ENCODE data around the gene CRYBG1. TPM values are rescaled to one million over a fixed set of nuclear protein-coding genes. Genes with fewer than 3 reads are reported as not detected.

CRYBG1 gene
- 74.4 and 81.6 TPM in 2 replicates for total RNA-seq (2014; rRNA removed; shearing (Covaris generic))

DNA sequence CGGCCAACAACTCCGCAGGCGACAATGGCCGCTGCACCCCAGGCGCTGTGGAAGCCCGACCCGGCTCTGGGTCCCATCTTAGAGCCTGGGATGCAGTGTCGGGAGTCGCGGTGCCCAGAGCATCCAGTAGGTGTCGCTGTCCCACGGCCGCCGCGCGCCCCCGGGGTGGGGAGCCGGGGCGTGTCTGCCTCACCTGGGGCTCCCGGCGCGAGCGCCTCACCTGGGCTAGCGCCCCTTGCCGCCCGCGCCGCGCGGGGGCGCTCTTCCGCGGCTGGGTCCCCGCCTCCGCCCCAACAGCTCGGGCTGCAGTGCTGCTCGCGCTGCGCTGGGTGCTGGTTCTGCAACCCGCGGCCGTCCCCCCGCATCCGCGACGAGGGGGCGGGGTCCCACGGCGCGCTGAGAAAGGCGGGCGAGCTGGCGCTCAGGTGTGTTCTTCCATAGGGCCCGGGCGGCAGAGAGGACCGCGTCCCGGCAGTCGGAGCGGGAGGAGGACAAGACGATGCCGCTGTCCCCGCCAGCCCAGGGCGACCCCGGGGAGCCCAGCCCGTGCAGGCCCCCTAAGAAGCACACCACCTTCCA, at the start of gene CRYBG1:
Gene CRYBG1 (plus strand): TSS at position 308 of the 579 bp plus-strand sequence. CDS start 192 bp downstream, at position 500.
- DNase-seq (ENCODE audit: low read depth): peak; percentile 24

DNA sequence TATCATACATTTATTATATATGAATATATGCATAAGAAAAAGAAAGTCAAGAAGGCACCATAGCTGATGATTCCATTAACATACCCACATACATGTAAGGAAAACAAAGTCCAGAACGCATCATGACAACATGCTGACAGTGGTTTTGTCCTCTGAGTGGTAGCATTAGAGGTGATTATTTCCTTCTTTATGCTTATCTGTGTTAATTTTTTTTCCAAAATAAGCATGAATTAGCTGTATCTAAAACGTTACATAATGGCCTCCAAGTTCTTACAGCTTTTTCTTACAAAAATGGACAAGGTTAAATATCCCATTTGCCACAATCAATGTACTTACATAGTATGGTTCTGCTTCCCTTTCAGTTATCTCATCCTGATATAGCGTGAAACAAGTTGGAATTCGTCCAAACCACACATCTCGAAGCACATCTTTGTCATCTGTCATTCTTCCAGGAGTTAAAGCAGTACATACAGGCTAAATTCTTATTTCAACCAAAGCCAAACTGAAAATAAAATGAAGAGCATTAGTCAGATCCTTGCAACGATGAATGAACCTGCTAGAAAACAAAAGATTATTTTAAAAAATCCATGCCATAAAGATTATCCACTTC, 44.6 kb upstream of the CRYBG1 start:
- peak; percentile 84 for DNase-seq (ENCODE audit: low read depth)

DNA sequence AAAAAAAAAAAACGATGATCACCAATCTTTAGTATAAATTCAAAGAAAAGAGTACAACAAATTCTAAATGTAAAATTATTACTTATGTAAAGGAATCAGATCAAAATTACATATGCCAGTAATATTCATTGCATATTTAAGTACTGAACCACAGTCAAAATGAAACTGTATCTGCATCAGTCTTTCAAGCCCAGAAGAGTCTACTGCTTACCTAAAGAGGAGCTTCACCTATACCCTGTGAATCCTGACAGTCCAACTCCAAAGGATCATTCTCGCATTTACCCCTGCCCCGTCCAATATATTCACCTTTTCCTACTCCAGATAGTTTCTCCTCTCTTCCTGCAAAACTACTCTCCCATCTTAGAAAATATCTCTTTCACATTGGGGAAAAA, 44.1 kb upstream of the CRYBG1 start:
- no peak for DNase-seq (ENCODE audit: low read depth)

DNA sequence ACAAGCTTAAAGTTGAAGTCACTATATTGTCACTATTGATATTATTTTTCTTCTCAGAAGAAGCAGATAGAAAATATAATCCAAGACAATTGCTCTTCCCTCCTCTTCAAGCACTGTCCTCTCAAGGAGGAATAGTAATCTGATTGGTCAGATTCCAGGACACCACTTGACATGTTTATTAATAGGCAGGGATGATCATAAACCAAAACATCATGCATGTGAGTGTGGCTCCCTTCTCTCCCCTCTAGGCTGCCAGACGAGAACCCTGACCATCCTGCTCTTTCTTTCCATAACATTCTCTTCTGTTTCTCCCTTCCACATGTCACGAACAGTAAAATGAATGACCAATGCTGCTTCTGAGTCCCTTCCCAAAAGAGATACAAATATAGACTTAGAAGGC, 42.5 kb upstream of the CRYBG1 start:
- DNase-seq (ENCODE audit: low read depth): no peak

- DNase-seq (ENCODE audit: low read depth): no peak
Measured at GRCh38 chr6:106318851-106319250, 41.7 kb upstream of the CRYBG1 start.

- no peak for DNase-seq (ENCODE audit: low read depth)
Measured at GRCh38 chr6:106321940-106322339, 38.6 kb upstream of the CRYBG1 start.

DNA sequence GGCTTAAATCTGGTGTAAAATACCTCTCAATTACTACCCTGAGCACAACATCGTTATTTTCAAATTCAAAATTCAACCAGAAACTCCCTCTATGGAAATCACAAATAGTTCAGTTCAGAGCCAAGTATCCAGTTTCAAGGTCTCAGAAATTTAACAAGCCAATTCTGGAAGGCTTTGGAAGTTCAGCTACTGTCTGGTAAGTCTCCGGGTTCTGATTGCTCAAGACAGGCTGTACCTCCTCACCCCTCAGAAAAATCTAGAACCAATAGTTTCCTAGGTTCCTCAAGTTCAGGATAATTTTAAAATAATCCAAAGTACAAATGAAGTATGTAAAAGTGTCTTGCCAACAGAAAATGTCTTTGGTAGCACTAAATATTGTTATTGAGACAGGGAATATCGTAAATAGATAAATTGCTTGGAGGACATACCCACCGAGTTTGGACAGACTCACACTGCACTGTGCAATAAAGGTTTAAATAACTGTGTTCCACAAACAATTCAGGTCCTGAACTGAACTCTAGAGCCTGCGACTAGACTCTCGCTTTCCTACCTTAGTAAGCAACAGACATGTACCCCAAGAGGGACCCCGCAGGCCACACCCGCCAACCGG, 35.7 kb upstream of the CRYBG1 start:
- DNase-seq (ENCODE audit: low read depth): no peak

- DNase-seq (ENCODE audit: low read depth): peak; percentile 98
Measured at GRCh38 chr6:106325336-106326178, 35.0 kb upstream of the CRYBG1 start, which contains the start of gene ATG5. ATG5 (minus strand) TSS chr6:106325760; CDS start chr6:106316208, 9,552 bp downstream.

DNA sequence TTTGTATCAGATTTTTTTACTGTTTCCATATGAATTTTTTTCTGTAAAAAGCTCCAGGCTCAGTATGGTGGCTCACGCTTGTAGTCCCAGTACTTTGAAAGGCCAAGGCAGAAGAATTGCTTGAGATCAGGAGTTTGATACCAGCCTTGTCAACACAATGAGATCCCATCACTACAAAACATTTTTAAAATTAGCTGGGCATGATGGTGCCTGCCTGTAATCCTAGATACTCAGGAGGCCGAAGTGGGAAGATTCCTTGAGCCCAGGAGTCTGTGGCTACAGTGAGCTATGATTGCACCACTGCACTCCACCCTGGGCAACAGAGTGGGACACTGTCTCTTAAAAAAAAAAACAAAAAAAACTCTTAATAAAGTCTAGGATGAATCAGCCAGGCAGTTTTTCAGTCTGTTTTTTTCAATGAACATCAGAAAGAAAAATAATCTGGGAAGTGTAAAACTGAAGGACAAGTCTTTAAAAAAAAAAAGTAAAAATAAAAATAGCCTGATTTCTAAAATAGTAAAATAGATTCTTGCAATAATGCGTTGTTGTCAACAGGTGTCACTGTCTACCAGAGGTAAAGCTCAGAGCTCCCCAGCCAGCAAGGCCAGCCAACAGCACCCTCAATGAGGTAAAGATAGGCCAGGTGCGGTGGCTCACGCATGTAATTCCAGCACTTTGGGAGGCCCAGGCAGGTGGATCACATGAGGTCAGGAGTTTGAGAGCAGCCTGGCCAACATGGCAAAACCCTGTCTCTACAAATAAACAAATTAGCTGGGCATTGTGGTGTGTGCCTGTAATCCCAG, 25.7 kb upstream of the CRYBG1 start:
- DNase-seq (ENCODE audit: low read depth): peak; percentile 35

GRCh38 chr6:106339334-106340029, 21.0 kb upstream of the CRYBG1 start:
- peak; percentile 82 for DNase-seq (ENCODE audit: low read depth)

- no peak for DNase-seq (ENCODE audit: low read depth)
Measured at GRCh38 chr6:106347219-106347618, 13.3 kb upstream of the CRYBG1 start.

DNA sequence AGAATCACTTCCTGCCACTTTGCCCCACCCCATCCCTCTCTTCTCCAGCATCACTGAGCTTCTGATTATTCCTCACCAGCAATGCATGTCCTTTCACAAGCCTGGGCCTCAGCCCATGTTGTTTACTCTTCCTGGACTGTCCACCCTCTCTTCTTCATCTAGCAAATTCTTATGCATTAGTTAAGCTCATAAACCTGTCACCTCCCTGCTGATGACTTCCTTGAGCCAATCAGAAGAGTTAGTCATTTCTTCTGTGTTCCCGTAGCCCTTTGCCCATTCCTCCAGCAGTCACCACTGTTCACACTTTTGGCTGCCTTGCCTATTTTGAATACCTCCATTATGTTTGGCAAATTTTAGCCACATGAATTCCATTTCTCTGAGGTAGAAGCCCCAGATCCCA, 4.1 kb upstream of the CRYBG1 start:
- no peak for DNase-seq (ENCODE audit: low read depth)

- no peak for DNase-seq (ENCODE audit: low read depth)
Measured at GRCh38 chr6:106359959-106360409, 533 bp upstream of the CRYBG1 start.

GRCh38 chr6:106360989-106361430, 493 bp downstream of the CRYBG1 start:
- DNase-seq (ENCODE audit: low read depth): no peak

- no peak for DNase-seq (ENCODE audit: low read depth)
Measured at GRCh38 chr6:106363401-106364138, 3.1 kb downstream of the CRYBG1 start.

GRCh38 chr6:106369739-106370138, 9.2 kb downstream of the CRYBG1 start:
- no peak for DNase-seq (ENCODE audit: low read depth)

GRCh38 chr6:106370639-106371038, 10.1 kb downstream of the CRYBG1 start:
- DNase-seq (ENCODE audit: low read depth): no peak

GRCh38 chr6:106372838-106373501, 12.5 kb downstream of the CRYBG1 start:
- no peak for DNase-seq (ENCODE audit: low read depth)

DNA sequence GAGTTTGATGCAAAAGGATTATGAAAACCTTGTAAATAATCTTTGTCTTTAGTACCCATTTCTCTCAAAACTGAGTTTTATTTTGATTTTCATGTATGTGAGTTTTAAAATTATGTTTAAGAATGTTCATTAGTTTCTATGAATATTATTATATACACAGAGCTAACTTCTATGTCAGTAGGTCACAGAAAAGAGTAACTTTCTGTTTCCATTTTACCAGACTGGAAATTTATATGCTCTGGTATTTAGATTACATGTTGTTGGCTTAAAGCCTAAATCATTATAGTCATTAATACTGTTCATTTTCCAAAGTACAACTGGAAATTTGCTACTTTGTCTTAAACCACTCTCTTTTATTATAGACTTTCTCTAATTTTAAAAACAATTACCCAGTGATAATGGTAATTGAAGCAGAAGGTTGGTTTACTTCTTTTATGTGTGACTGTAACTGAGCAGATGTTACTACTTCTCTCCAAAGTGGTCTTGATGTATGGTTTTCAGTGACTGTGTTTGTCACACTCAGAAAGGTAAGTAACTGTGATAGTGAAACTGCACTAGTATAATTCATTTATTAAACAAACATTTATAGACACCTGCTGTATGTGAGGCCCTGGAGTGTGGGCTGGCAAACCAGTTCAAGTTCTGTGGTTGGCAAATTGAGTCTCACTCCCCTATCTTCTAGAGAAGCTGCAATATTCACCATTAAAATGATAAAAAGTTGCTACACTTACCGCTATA, 13.2 kb downstream of the CRYBG1 start:
- no peak for DNase-seq (ENCODE audit: low read depth)
